ENCODE data around the gene MYH10.

MYH10 gene

GRCh38 chr17:8514801-8515200 lies 115.7 kb downstream of the MYH10 start:
- H3K4me3 ChIP-seq (ENCODE audit: low read depth, low read length), result no peak overlapping the region
- TF ChIP-seq CTCF (IDR thresholded peaks at IDR 0.05; ENCODE audit: low read depth, low read length), result no peak
- in situ Hi-C loops (cut with HindIII; ENCODE audit: low sequenced_read_pairs), result no loop called here
- no peak for DNase-seq (ENCODE audit: low read depth, low spot score)

GRCh38 chr17:8506145-8506544 lies 124.4 kb downstream of the MYH10 start:
- DNase-seq (ENCODE audit: low read depth, low spot score), result no peak
- no peak for TF ChIP-seq CTCF (IDR thresholded peaks at IDR 0.05; ENCODE audit: low read depth, low read length)
- H3K4me3 ChIP-seq (ENCODE audit: low read depth, low read length), result no peak overlapping the region
- in situ Hi-C loops (cut with HindIII; ENCODE audit: low sequenced_read_pairs), result no loop called here

- in situ Hi-C loops (cut with HindIII; ENCODE audit: low sequenced_read_pairs), result no loop called here
- DNase-seq (ENCODE audit: low read depth, low spot score), result no peak
- no peak overlapping the region for H3K4me3 ChIP-seq (ENCODE audit: low read depth, low read length)
- TF ChIP-seq CTCF (IDR thresholded peaks at IDR 0.05; ENCODE audit: low read depth, low read length), result no peak
These were observed 125.9 kb downstream of the MYH10 start for GRCh38 chr17:8504460-8505207.

- DNase-seq (ENCODE audit: low read depth, low spot score), result no peak
- no peak for TF ChIP-seq CTCF (IDR thresholded peaks at IDR 0.05; ENCODE audit: low read depth, low read length)
- in situ Hi-C loops (cut with HindIII; ENCODE audit: low sequenced_read_pairs), result no loop called here
- no peak overlapping the region for H3K4me3 ChIP-seq (ENCODE audit: low read depth, low read length)
These were observed 126.7 kb downstream of the MYH10 start for GRCh38 chr17:8503807-8504206.

GRCh38 chr17:8503368-8503767 lies 127.2 kb downstream of the MYH10 start:
- H3K4me3 ChIP-seq (ENCODE audit: low read depth, low read length), result no peak overlapping the region
- no peak for DNase-seq (ENCODE audit: low read depth, low spot score)
- in situ Hi-C loops (cut with HindIII; ENCODE audit: low sequenced_read_pairs), result no loop called here
- no peak for TF ChIP-seq CTCF (IDR thresholded peaks at IDR 0.05; ENCODE audit: low read depth, low read length)

GRCh38 chr17:8502126-8502525 lies 128.4 kb downstream of the MYH10 start:
- in situ Hi-C loops (cut with HindIII; ENCODE audit: low sequenced_read_pairs), result no loop called here
- DNase-seq (ENCODE audit: low read depth, low spot score), result no peak
- H3K4me3 ChIP-seq (ENCODE audit: low read depth, low read length), result no peak overlapping the region
- TF ChIP-seq CTCF (IDR thresholded peaks at IDR 0.05; ENCODE audit: low read depth, low read length), result no peak

Measured in astrocyte of the spinal cord (primary cell).